SU-DHL-6 (cell line): ENCODE measurements around the gene OR6T1.

ENCODE experiments used
- H2AFZ ChIP-seq: fragments of 200-600 bp; sonication (generic); 2 replicates; pipeline ENCODE4 v1.6.1; 2014; ENCODE audit warnings: low read depth, mild to moderate bottlenecking, moderate library complexity, mixed read lengths, antibody characterized with exemption, low read length; ENCODE audit not compliant: severe bottlenecking
- H3F3A ChIP-seq: fragments of 200-600 bp; shearing (Covaris generic); 2 replicates; pipeline ENCODE4 v1.6.0; 2016; ENCODE audit warnings: antibody characterized with exemption, mild to moderate bottlenecking; ENCODE audit not compliant: insufficient read depth
- H3K27ac ChIP-seq: fragments of 200-600 bp; sonication (generic); 2 replicates; pipeline ENCODE4 v1.5.1; 2016; ENCODE audit warnings: low read depth, mild to moderate bottlenecking, low read length, moderate library complexity, mixed read lengths
- H3K27me3 ChIP-seq: fragments of 200-600 bp; sonication (generic), shearing (Covaris generic); 2 replicates; pipeline ENCODE4 v1.6.0; 2014; ENCODE audit warnings: mild to moderate bottlenecking, low read length
- H3K36me3 ChIP-seq: fragments of 200-600 bp; sonication (generic); 2 replicates; pipeline ENCODE4 v1.6.1; 2014; ENCODE audit warnings: mild to moderate bottlenecking, low read length, mixed read lengths
- H3K4me2 ChIP-seq: fragments of 300-600, 200-600 bp; shearing (Covaris generic), sonication (generic); 2 replicates; pipeline ENCODE4 v1.6.0; 2014; ENCODE audit warnings: low read length, low read depth, mild to moderate bottlenecking; ENCODE audit not compliant: poor library complexity, severe bottlenecking
- H3K4me3 ChIP-seq: fragments of 200-600 bp; sonication (generic); 2 replicates; pipeline ENCODE4 v1.5.1; 2014; ENCODE audit warnings: antibody characterized with exemption, low read length, mild to moderate bottlenecking, mixed read lengths; ENCODE audit not compliant: insufficient read depth, poor library complexity, severe bottlenecking
- H3K79me2 ChIP-seq: fragments of 200-600 bp; sonication (generic); 2 replicates; pipeline ENCODE4 v1.6.1; 2014; ENCODE audit warnings: mild to moderate bottlenecking, low read length, moderate library complexity; ENCODE audit not compliant: insufficient read depth
- H3K9ac ChIP-seq: fragments of 200-600 bp; sonication (generic); 2 replicates; pipeline ENCODE4 v1.7.0; 2014; ENCODE audit warnings: mild to moderate bottlenecking, low read length
- H3K9me2 ChIP-seq: fragments of 200-600 bp; sonication (generic); replicated peaks from 2 replicates; pipeline ENCODE4 v1.6.1; 2014; ENCODE audit warnings: low read length; ENCODE audit not compliant: insufficient read depth
- H3K9me3 ChIP-seq: fragments of 200-600 bp; sonication (generic); 2 replicates; pipeline ENCODE4 v1.6.1; 2014; ENCODE audit warnings: low read length, mixed read lengths; ENCODE audit not compliant: insufficient read depth
- H4K20me1 ChIP-seq: fragments of 200-600 bp; sonication (generic); 2 replicates; pipeline ENCODE4 v1.6.1; 2014; ENCODE audit warnings: low read depth, mild to moderate bottlenecking, antibody characterized with exemption, low read length, moderate library complexity, mixed read lengths
- EZH2phosphoT487 ChIP-seq: fragments of 200-600 bp; sonication (generic), shearing (Covaris generic); conservative IDR thresholded peaks from 2 replicates; pipeline ENCODE4 v1.6.1; 2018; ENCODE audit warnings: mild to moderate bottlenecking, antibody characterized with exemption, low read length, moderate library complexity, mixed read lengths
- TF ChIP-seq, protein P1 (sequence below): fragments of 200-600 bp; sonication (generic); IDR thresholded peaks from one replicate; pipeline ENCODE4 v1.5.1; 2017; ENCODE audit warnings: antibody characterized with exemption, mild to moderate bottlenecking, low read length, moderate library complexity; ENCODE audit not compliant: insufficient read depth, poor library complexity, severe bottlenecking

The OR6T1 gene

DNA sequence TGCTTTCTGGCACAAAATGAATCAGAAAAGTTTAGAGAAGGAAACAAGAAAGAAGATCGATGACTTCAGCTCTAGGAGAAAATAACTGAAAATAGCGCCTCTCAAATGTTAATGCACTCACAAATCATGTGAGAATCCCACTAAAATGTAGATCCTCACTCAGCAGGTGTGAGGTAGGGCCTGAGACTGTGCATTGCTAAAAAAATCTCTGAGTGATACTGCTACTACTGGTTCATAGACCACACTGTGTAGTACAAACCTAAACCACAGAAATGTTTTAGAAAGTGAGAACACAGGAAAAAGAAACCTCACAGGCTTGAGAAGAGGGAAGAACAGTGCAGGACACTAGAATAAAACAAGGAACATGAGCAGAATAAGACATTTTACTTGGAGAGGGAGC lies 39.7 kb downstream of the OR6T1 start:
- Histone ChIP-seq H3K79me2 (no peaks in the 10 kb centered on the region), H3K27ac (no peak overlapping the region), H3K27me3 (no peaks in the 10 kb centered on the region), H3F3A (no peaks in the 10 kb centered on the region), H3K9me2 (no peaks in the 10 kb centered on the region), H3K4me2 (no peak overlapping the region), H4K20me1 (no peaks in the 10 kb centered on the region), H3K9me3 (no peaks in the 10 kb centered on the region), H3K9ac (no peak overlapping the region), H2AFZ (no peak overlapping the region), H3K4me3 (no peak overlapping the region), H3K36me3 (no peaks in the 10 kb centered on the region)
- TF ChIP-seq EZH2phosphoT487, result no peak

DNA sequence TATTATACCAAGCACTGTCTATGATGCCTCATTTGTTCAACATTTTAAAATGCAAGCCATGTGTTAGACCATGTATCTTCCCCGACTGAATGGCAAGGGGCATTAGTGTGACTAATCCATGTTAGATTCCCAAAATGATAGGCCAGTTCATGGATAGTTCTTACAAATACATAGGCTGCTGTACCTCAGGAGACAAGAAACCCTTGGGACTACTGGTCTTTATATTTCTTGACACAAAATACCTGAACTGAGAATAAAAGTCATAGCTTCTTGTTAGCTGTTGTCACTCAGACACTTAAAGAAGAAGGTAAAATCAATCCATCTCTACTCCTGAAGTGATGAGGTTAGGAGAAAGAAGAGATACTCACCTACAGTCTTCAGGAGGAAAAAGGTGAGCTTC lies 41.8 kb downstream of the OR6T1 start, which contains the start of gene OR8D4:
OR8D4 (plus strand) TSS at position 301 of the 400 bp plus-strand sequence. CDS start 4,265 bp downstream, outside the sequence.
- Histone ChIP-seq H3K9me2 (no peaks in the 10 kb centered on the region), H3K27ac (no peak within 1 kb of the TSS), H2AFZ (no peak within 1 kb of the TSS), H3K9me3 (no peaks in the 10 kb centered on the region), H3K9ac (no peak within 1 kb of the TSS), H4K20me1 (no peaks in the 10 kb centered on the region), H3F3A (no peaks in the 10 kb centered on the region), H3K79me2 (no peaks in the 10 kb centered on the region), H3K27me3 (no peaks in the 10 kb centered on the region), H3K4me2 (no peak within 1 kb of the TSS), H3K36me3 (no peaks in the 10 kb centered on the region), H3K4me3 (no peak within 1 kb of the TSS)
- no peak for TF ChIP-seq EZH2phosphoT487
- TF ChIP-seq, protein P1, sequence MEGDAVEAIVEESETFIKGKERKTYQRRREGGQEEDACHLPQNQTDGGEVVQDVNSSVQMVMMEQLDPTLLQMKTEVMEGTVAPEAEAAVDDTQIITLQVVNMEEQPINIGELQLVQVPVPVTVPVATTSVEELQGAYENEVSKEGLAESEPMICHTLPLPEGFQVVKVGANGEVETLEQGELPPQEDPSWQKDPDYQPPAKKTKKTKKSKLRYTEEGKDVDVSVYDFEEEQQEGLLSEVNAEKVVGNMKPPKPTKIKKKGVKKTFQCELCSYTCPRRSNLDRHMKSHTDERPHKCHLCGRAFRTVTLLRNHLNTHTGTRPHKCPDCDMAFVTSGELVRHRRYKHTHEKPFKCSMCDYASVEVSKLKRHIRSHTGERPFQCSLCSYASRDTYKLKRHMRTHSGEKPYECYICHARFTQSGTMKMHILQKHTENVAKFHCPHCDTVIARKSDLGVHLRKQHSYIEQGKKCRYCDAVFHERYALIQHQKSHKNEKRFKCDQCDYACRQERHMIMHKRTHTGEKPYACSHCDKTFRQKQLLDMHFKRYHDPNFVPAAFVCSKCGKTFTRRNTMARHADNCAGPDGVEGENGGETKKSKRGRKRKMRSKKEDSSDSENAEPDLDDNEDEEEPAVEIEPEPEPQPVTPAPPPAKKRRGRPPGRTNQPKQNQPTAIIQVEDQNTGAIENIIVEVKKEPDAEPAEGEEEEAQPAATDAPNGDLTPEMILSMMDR, result no peak

DNA sequence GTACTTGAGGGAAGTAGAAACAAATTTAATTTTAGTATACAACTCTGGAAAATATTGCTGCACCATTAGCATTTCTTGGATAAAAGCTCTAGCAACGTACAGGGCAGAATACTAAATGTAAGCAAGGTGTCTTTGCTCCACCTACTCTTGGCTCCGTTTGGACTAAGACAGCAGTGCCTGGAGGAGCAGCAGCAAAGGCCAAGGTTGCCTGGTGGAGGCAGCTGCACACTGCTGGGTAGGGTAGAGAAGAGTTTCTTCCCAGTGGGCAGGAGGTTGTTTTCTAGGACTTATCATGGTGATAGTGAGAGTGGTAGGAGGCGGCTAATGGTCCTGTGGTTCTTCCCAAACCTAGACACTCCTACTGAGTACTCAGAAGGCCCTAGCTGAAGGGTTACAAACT lies 43.8 kb downstream of the OR6T1 start:
- H3K9ac ChIP-seq, result no peak overlapping the region
- TF ChIP-seq EZH2phosphoT487, result no peak
- TF ChIP-seq, protein P1, result no peak
- no peak overlapping the region for H3K4me2 ChIP-seq
- H3K9me3 ChIP-seq, result no peaks in the 10 kb centered on the region
- no peaks in the 10 kb centered on the region for H3F3A ChIP-seq
- H2AFZ ChIP-seq, result no peak overlapping the region
- H3K9me2 ChIP-seq, result no peaks in the 10 kb centered on the region
- H4K20me1 ChIP-seq, result no peaks in the 10 kb centered on the region
- no peaks in the 10 kb centered on the region for H3K36me3 ChIP-seq
- no peaks in the 10 kb centered on the region for H3K27me3 ChIP-seq
- no peaks in the 10 kb centered on the region for H3K79me2 ChIP-seq
- H3K27ac ChIP-seq, result no peak overlapping the region
- no peak overlapping the region for H3K4me3 ChIP-seq
